GM19099 (cell line): ENCODE results near the gene PHOSPHO1.

Experiments
- POLR2A ChIP-seq: IDR thresholded peaks from 3 replicates; pipeline ENCODE4 v1.6.1; 2011; ENCODE audit warnings: low read depth; ENCODE audit not compliant: insufficient read length; ENCODE audit errors: extremely low read depth

The PHOSPHO1 gene

DNA sequence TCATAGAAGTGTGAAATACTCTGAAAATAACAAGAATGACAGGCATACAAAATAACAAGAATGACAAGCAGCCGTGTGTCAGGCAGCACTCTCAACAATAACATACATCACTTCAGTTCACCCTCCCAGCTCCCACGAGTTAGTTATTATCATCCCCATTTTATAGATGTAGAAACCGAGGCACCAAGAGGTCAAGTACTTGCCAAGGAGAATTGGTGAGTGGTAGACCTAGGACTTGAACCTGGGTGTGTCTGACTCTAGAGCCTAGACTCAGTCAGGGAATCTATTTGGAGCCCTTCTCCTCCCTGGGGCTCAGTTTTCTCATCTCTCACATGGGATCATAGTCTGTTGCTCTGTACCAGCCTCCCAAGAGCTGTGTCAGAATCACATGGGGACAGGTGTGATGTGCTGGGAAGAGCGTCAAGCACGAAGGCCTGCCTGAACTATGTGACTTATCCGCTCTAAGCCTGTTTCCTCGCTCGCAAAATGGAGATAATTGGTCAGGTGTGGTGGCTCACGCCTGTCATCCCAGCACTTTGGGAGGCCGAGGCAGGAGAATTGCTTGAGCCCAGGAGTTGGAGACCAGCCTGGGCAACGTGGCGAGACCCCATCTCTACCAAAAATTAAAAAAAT, 19.4 kb upstream of the PHOSPHO1 start:
- no peak for TF ChIP-seq POLR2A

DNA sequence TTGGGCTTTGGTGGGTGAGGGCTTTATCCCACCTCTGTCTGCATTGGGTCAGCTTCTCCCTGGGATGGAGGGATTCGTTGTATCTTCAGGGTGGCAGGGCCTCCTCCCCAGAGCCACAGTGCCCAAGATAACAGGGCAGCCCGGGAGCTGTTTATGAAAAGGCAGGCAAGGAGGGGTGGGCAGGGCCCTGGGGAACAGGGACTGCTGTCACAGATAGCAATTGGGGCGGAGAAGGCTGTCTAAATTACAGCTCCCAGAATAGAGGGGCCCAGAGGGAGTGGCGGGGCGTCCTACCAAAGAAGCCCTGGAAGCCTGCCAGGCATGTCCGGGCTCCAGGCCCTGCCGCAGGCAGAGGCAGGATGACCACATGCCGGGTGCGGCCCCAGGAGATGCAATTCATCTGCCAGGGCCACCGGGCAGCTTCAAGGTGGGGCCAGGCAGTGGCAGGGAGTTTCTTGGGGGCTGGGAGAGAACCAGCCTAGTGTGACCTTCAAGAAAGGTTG, 18.8 kb upstream of the PHOSPHO1 start:
- no peak for TF ChIP-seq POLR2A

GRCh38 chr17:49247944-49248343, 17.4 kb upstream of the PHOSPHO1 start:
- TF ChIP-seq POLR2A: no peak

GRCh38 chr17:49244839-49245238, 14.3 kb upstream of the PHOSPHO1 start:
- TF ChIP-seq POLR2A: no peak

DNA sequence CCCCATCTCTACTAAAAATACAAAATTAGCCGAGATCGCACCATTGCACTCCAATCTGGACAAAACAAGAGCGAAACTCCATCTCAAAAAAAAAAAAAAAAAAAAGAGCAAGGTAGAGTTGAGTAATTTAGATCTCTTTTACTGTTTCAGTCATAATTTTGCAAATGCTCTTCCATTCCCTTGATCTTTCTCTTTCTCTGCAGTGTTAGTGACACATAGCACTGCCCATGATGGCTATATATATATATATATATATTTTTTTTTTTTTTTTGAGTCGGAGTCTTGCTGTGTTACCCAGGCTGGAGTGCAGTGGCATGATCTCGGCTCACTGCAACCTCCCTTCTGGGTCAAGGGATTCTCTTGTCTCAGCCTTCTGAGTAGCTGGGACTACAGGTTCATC, 12.2 kb upstream of the PHOSPHO1 start:
- TF ChIP-seq POLR2A: no peak

DNA sequence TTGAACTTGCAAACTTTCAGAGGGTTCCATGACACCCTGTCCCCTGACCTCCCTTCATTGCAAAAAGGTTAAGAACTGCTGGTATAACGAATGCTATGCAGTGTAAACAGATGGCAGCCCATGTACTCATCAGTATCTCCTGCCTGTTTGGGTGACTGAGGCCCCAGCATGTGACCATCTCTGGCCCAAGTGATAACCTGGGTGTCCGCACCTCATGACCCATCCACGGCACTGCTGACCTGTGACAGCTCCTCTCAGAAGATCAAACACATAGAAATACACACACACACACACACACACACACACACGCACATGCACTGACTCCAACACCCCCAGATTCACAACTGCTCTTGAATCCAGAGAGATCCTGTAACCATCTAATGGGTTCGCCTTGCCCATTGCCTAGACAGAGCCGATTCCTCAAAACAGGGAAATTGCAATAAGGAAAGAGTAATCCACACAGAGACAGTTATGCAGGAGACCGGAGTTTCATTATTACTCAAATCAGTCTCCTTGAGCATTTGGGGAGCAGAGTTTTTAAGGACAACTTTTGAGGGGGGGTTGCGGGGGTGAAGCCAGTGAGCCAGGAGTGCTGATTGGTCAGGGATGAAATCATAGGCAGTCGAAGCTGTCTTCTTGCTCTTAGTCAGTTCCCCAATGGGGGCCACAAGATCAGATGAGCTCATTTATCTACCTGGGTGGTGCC, 11.3 kb upstream of the PHOSPHO1 start:
- TF ChIP-seq POLR2A: no peak

GRCh38 chr17:49241040-49241439, 10.5 kb upstream of the PHOSPHO1 start:
- no peak for TF ChIP-seq POLR2A

- no peak for TF ChIP-seq POLR2A
These were observed 10.0 kb upstream of the PHOSPHO1 start for GRCh38 chr17:49240619-49241018.

- TF ChIP-seq POLR2A: no peak
These were observed 9.4 kb upstream of the PHOSPHO1 start for GRCh38 chr17:49239963-49240362.

DNA sequence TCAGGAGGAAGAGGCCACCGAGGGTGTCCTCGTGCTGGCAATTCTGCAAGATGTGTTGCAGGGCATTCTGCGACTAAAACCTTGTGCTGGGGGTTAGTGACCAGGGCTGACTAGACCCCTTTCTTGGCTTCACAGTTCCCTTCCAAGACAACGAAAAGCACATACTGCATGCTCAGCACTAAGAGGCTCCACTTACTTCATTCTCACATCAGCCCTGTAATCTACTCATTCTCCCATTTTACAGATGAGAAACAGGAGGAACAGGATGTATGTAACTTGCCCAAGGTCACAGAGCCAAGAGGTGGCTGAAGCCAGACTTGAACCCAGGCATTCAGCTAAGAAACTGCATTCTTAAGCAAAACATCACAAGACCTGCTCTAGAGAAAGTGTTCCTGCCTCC, 5.3 kb upstream of the PHOSPHO1 start:
- no peak for TF ChIP-seq POLR2A

GRCh38 chr17:49234509-49235080, 4.0 kb upstream of the PHOSPHO1 start:
- TF ChIP-seq POLR2A: no peak

DNA sequence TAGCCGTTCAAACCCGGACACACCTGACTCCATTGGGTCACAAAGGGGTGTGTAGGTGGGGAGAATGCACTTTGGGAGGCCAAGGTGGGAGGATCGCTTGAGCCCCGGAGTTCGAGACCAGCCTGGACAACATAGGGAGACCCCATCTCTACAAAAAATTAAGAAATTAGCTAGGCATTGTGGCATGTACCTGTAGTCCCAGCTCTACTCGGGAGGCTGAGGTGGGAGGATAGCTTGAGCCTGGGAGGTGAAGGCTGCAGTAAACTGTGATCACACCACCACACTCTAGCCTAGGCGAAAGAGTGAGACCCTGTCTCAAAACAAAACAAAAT, 942 bp upstream of the PHOSPHO1 start:
- TF ChIP-seq POLR2A: no peak

- no peak for TF ChIP-seq POLR2A
These were observed 584 bp downstream of the PHOSPHO1 start for GRCh38 chr17:49229805-49230600.

DNA sequence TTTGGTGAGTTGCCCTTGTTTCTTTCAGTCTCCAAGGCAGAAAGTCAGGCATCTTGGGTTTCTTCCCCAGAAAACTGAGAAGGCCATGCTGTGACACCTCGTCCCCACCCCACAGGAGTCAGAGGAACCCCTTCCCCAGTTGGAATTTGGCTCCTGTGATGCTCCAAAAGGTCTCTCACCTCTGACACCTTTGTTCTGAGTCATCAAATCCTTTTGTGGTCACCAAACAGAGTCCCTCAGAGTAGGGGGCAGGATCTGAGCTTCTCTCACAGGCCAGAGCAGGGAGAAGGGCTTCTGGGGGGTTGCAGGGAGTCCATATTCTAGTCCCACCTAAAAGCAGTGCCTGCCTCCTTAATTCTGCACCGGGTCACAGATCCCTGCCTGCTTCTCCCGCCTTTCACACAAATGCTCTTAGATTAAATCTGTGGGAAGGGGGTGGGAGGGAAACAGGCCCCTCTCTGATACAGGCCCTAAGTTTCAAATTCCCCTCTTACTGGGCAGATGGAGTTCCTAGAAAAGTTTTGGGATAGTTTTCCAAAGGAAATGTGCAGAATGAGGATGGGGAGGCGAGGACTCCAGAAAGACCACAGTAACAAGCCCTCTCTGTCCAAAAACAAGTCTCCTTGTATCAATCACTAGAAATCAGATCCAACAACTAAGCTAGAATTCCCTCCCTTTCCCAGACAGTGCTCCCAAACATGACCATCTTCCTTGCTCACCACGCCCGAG, 1.3 kb downstream of the PHOSPHO1 start:
- TF ChIP-seq POLR2A: no peak
